Gastrocnemius medialis (tissue), 4 donors: ENCODE data around the gene CHRNB4.

Source experiments
- POLR2A ChIP-seq, 2 donors: fragments of 450-650 bp; IDR thresholded peaks; one replicate each; pipeline ENCODE4 v1.6.1; 2017; ENCODE audit warnings: antibody characterized with exemption in 2 of 2, mild to moderate bottlenecking in 2 of 2, moderate library complexity in 2 of 2
- TF ChIP-seq, protein P1 (sequence below), 5 experiments: fragments of 450-650 bp in 3 of 5; fragments of 200-600 bp in 2 of 5; sonication (generic) in 2 of 5; IDR thresholded peaks in 4 of 5; conservative IDR thresholded peaks in 1 of 5; 1 replicate in 4 of 5; 2 replicates in 1 of 5; pipeline ENCODE4 v1.5.1; 2016 to 2019; ENCODE audit warnings: antibody characterized with exemption in 5 of 5, mild to moderate bottlenecking in 3 of 5, moderate library complexity in 3 of 5

DNA sequence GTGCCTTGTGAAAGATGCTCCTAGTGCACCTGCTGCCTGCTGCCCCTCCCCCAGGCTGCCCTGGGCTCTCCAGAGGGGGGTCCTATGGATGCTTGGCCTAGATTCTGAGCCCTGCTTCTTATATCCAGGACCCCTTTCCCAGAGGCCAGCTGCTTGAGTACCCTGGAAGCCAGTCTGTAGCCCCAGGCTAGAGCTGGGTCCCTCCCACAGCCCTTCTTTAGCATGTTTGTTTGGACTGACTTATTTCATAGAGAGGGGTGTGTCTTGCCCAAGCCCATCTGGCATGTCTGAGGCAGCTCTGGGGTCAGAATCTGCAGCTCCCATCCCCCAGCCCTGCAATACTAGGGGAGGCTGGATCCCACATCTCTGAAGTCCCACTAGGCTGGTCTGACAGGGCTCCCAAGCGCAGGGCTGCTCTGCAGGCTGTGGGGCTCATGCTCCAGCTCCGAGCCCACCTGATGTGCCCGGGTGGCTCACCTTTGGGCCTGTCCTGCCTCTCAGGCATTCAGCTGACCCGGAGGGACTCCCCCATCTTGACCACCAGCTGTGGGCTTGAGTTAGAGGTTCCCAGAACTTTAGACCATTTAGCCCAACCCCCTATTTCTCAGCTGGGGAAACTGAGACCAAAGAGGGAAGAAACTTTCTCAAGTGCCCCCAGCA lies 3.1 kb downstream of the CHRNB4 start:
- no peak for TF ChIP-seq POLR2A (IDR thresholded peaks at IDR 0.05)
- TF ChIP-seq, protein P1, sequence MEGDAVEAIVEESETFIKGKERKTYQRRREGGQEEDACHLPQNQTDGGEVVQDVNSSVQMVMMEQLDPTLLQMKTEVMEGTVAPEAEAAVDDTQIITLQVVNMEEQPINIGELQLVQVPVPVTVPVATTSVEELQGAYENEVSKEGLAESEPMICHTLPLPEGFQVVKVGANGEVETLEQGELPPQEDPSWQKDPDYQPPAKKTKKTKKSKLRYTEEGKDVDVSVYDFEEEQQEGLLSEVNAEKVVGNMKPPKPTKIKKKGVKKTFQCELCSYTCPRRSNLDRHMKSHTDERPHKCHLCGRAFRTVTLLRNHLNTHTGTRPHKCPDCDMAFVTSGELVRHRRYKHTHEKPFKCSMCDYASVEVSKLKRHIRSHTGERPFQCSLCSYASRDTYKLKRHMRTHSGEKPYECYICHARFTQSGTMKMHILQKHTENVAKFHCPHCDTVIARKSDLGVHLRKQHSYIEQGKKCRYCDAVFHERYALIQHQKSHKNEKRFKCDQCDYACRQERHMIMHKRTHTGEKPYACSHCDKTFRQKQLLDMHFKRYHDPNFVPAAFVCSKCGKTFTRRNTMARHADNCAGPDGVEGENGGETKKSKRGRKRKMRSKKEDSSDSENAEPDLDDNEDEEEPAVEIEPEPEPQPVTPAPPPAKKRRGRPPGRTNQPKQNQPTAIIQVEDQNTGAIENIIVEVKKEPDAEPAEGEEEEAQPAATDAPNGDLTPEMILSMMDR (IDR thresholded peaks at IDR 0.05 in 4 of 5, conservative IDR thresholded peaks at IDR 0.05 in 1 of 5), result no peak
